GM18498 (cell line): ENCODE measurements around the gene LRMDA.

ENCODE experiments used
- ATAC-seq: cut with Tn5 transposase; IDR thresholded peaks from one replicate; pipeline ENCODE4 v1.9.1; 2021; ENCODE audit warnings: mild to moderate bottlenecking, moderate library complexity; ENCODE audit not compliant: unreplicated experiment

The LRMDA gene

DNA sequence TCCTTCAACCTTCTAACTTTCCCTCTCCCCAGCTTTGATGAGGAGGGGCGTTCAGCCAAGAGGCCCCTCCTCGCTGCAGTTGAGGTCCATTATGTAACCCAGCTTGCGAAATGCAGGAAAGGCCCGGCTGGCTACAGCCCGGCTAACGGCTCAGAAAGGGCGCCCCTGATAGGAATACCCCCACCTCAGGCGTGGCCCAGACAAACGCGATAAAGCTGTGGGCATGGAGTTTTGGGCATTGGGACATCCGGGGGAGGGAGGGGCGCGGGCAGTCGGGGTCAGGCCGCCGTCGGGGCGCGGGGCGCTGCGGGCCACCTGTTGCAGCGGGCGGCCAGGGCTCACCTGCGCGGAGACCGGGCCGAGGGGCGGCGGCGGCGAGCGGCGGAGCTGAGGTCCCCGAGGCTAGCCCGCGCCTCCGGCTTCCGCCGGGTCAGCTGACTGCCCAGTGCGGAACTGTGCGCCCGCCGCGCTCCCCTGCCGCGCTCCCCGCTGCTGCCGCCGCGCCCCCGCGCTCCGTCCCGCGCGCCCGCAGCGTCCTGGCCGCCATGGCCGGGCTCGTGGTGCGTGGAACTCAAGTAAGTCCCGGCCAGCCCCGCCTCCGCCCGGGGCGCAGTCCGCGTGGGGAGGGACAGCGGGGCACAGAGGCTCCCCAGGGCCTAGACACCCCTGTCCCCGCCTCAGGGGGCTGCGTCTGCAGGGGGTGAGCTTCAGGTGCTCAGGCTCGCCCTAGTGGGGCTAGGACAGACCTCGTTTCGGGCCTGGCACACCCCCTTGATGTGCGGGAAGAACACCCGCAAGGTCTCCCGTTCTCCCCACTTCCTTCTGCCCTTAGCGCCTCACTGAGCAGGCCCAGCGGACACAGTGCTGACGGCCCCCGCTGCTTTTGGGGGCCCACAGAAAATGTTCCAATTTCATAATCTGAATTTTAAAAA is at the start of gene LRMDA:
LRMDA (plus strand) TSS at position 445 of the 932 bp plus-strand sequence.
- peak; percentile 61 for ATAC-seq

DNA sequence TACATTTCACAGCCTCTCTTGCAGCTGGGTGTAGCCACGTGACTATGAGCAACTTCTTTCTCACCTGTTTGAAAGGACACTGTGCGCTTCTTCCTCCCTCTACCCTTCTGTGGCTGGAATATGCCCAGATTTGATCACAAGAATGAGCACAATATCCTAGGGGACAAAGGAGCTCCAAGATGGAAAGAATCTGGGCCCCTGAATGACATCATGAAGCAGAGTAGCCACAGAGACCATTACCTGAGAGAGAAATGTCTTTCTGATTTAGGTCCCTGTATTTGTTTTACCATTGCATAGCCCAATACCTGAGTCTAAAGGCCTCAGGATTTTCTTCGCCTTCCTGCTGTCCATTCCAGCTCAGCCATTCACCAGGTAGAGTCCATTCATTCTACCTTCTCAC is 45.3 kb upstream of the LRMDA start:
- no peak for ATAC-seq

DNA sequence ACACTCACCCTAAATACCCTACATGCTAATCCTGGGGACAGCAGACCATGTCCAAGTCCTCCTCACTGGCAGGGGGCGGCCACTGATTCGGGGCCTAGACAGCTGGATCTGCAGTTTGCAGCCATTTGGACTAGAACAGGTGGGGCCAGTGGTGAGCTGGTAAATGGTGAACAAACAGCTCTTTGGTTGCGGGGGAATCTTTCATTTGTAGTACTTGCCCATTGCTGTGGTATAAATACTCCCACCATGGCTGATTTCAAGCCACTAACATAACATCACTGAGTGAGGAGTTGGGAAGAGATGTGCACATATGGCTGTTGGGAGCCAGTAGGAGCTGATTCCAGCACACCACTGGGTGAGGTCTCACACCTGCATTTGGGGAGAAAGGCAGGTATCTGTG is 43.3 kb upstream of the LRMDA start:
- no peak for ATAC-seq

DNA sequence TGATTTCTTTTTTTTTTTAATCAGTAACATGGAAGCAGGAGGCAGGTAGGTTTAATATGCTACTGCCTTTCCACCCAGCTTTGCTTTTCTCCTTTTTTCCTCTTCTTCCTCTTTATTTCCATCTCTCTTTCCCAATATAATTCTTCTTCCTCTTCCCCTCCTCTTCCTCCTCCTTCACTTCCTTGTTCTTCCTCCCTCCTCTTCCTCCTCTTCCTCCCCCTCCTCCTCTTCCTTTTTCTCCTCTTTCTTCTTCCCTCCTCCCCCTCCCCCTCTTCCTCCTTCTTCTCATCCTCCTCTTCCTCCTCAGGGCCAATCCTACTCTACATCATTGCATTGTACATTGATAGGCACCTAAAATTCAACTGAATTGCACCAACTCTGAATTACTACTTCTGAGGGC is 41.2 kb upstream of the LRMDA start:
- ATAC-seq, result no peak

DNA sequence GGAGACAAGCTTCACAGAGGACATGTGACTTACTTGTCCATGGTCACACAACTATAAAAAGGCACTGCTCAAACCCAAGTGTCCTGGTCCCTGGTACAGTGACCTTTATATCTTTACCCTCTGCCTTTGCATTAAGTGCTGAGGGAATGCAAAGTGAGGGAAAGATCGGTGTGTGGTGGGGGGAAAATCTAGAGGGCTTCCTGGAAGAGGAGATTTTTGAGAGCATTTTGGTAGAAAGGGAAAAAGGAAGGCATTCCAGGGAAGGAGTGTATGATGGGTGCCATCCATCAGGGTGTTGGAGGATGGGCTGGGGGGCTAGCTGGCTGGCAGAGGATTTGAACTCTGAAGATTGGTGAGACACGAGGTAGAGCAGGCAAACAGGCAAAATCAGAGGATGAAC is 39.2 kb upstream of the LRMDA start:
- no peak for ATAC-seq

DNA sequence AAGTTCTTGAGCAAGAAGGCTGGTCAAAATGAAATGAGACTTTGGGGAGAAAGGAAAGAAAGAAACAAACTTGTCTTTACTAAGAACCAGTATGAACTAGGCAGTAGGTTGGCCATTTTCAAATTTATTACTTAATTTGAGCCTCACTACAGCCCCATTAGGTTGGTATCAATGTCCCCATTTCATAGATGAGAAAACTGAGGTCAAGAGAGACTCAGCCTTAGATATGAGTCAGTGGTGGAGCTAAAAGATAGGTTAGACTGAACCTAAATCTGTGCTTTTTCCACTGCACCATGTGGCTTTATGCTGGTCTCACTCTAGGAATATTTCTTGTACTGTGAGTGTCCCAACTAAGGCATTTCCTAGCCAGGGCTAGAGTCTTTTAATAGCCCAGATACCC is 38.7 kb upstream of the LRMDA start:
- no peak for ATAC-seq

DNA sequence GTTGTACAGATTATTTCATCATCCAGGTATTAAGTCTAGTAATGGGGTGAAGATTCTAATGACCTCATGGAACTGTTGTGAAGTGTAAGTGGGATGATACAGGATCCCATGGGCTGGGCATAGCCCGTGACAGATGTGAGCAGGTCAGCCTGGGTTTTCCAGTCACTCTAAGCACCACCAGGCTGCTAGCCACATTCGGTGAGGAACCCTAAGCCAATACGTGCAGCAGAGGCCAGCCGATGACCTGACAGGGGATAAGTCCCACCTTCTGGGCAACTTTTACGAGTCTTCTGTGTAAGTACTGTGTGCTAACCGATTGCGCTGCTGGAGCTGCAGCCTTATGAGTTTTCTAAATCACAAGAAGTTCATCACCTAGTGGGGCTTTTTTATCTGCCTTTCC is 37.2 kb upstream of the LRMDA start:
- ATAC-seq, result no peak

DNA sequence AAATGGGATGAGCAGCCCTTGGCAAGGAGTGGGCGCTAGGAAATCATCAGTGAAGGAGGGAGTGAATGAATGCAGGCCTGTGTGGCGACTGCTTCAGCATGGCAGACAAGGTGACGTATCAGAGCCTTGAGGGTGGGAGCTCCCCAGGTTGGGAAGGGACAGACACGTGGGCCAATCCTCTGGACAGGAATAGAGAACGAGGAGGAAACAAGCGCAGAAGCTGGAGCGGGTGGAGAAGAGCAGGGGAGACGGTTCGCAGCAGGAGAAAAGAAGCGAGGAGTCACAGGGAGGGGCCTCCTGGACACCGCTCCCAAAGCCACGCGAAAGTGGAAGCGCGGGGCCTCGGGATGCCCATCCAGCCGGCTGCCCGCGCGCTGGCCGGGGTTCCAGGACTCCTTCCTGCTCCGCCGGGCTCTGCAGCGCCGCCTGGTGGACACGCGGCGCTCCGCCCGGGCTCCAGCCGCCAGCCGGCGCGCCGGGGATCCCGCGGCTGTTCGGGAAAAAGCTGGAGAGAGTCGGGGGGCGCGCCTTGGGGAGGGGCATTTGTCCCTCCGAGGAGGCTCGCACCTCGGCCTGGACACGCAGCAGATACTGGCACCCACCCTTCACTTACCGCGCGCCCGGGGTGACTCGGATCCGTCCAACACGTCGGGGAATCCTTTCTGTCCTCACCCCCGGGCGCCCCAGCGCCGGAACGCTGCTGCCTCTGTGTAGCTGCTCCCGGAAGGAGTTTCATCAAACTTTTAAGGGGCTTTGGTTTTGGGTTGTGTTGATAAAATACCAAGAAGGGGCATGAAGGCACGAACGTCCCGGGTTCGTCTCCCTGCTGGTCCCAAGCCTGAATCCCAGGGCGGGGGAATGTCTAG is 36.1 kb upstream of the LRMDA start:
- ATAC-seq, result no peak

DNA sequence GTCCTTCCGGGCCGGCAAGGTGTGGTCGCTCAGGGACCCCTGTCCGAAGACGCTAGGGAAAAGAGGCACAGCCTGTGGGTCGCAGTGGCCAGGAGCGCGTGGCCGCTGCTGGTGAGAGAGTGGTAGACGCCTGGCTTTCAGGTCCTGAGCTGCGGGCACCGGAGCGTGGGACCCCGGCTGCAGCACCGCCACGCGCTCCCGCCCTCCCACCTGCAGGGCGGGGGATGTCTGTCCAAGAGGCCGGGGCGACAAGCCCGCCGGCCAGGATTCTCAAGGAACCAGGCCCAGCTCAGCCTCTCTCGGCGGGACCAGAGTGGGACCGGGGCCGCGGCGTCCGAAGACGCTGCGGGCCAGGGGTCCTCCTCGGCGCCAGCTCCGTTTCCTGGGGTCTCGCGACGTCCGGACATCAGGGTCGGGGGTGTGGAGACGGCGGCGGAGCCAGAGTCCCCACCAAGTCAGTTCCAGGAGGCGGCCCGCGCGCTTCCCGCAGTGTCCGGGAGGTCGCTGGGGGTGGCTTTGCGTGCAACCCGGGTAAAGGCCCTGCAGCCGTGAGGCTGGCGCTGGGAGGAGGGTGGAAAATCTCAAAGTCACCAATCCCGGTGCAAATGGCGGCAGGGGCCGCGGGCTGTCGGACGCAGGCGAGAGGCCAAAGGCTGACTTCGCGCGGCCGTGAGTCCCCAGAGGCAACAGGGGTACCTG is 35.3 kb upstream of the LRMDA start:
- ATAC-seq, result no peak

DNA sequence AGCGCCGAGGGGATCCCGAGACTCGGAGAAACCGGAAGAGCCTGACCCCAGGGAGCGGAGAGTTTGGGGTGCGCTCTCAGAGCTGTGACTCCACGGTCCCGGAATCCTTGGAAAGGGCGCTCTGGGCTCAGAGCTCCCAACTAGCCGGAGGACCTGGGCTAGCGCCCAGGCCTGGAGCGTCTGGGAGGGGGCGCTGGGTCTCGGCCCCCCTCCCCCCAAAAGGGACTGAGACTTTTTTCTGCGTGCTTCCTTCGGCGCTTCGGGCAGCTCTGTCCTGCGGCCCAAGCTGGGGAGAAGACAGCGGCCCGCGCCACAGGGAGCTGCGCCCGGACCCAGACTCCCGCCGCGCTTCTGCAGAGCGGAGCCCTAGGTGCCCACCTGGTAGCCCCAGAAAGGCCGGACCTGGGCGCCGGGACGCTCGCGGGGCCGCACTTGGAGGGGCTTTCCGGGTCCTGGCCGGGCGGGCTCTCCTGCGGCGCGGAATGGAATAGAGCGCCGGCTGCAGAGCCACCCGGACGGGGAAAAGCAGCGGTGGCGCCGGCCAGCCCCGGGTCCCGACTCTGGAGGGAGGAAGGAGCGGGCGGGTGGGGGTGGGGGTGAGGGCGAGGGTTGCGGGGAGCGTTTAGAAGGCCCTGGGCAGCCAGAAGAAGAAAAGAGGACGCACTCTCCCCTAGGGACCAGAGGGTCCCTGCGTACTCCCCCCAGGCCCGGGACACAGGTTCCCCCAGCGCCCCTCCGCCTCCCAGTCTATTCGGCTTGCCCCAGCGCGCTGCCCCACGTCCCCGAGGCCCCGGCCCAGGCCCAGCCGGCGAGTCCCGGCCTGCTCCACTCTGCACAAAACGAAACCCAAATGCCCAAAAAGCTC is 34.6 kb upstream of the LRMDA start:
- ATAC-seq, result no peak

DNA sequence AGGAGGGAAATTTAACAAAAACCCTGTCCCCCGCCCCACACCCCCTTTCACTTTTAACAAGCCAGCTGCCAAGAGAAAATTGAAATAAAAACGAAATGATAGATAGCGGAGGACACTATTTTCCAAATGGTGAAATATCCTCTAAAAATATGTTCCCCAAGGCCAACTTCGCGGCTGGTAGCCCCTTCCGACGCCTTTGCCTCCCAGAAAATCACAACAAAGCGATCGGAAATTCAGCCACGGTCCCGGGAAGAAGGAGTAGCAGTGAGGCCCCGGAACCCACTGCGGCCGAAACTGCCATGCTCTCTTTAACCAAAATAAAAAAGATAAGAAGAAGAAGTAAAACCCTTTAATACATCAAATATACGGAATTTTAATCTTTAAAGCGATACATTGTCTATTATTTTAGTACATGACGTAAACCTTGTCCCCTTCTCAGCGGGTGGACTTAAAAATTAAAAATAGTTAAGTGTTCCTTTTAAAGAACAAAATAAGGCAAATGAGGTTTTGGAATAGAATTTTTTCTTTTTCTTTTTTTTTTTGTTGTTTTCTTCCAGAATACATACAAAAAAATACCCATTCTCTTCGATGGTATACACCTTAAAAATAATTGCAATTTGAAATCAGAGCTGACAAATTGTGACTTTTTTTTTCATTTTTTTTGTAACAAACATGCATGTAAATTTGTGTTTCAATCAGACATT is 33.8 kb upstream of the LRMDA start:
- ATAC-seq, result no peak

DNA sequence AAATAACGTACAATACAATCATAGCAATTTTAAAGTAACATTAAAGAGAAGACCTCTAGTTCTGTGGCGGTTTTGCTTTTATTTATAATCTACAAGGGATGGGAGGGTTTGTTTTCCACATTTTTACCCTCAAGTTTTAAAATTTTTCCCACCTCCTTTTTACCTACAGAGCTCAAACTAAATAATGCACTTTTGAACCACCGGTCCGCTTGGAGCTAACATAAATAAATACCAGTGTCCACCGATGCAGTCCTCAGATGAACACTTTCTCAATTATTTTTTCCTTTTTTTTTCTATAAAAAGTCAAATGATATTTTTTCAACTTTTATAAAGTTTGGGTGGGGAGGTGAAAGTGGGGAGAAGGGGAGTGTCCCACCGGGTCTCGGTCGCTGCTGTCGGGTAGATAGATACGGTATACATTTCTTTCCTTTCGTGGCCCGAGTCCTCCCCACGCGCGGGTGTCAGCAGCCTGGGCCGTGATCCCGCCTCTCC is 33.2 kb upstream of the LRMDA start:
- no peak for ATAC-seq

DNA sequence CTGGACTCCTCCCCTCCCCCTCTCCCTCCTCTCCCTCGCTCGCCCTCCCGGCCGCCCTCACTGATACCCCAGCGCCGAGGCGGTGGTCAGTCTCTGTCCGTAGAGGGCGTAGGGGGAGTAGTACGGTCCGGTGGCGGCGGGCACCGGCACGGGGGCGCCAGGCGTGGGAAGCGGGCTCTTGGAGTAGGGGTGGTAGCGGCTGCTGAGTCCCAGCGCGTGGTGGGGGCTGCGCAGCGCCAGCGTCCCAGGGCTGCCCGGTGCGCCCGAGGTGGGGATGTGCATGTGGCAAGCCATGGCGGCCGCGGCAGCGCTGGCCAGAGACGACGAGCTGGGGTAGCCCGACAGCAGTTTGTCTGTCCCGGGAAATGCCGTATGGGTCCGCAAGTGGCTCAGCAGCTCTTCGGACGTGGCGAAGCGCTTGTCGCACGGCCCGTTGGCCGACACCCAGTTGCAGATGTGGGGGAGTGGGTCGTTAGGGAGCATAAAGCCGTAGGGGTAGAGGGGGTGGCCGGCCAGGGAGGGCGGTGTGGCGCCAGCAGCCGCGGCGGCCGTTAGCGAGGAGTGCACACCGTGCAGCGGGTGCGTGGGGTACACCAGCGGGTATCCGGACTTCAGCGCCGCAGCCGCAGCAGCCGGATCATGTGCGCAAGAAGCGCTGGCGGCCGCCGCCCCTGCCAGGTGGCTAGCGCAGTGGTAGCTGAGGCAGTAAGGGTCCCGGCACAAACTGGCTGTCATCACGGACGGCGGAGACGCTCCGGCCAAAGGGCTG is 32.5 kb upstream of the LRMDA start:
- ATAC-seq, result no peak

DNA sequence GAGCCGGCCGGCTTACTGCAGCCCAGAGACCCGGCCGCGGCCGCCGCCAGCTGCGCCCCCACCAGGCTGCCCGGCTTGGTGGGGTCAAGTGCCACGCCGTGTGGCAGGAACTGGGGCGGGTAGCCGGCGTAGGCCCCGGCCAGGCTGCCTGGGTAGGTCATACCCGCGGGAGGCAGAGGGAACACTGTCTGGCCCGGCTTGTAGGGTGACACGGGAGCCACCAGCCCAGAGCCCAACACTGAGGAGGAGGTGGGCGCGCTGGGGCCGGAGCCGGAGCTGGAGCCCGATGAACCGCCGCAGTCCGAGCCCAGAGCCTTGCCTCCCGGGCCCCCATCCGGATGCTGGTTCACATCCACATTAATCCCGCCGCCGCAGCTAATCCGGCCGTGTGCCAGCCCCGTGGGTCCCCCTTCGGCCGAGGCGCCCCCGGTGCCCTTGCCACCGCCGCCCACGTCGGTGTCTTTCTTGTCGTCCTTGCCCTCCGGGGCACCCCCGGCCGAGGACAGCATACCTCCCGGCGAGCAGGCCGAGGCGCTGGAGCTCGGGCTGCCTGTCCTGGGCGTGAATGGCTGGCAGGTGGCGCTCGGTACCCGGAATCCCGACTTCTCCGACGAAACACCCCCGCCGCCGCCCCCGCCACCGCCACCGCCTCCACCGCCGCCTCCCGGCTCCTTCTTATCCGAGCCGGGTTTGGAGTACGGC is 31.8 kb upstream of the LRMDA start:
- no peak for ATAC-seq

DNA sequence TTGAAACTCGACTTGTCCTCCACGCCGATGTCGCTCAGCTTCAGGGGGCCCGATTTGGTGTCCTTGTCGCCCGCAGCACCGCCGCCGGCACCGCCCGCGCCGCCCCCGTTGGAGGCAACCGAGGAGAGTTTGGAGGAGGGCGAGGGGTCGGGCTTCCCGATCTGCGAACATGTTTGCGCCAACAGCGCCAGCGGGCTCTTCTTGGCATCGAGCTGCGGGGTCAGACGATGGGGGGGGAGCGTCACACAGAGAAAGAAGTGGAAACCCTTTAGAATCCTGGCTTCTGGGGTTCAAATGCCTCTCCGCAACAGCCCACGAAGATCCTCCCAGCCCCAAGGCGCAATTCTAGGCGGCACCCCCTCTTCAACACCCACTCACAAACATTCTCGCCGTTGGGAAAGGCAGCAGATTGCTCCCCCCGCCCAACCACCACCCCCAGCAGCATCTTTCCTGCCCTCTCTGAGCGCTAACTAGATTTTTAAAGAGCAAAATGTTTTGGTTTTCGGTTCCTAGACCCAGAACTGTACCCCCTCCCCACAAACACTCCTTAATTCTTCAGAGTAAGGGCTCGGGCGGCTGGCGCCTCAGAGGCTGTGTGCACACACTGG is 31.2 kb upstream of the LRMDA start:
- no peak for ATAC-seq

DNA sequence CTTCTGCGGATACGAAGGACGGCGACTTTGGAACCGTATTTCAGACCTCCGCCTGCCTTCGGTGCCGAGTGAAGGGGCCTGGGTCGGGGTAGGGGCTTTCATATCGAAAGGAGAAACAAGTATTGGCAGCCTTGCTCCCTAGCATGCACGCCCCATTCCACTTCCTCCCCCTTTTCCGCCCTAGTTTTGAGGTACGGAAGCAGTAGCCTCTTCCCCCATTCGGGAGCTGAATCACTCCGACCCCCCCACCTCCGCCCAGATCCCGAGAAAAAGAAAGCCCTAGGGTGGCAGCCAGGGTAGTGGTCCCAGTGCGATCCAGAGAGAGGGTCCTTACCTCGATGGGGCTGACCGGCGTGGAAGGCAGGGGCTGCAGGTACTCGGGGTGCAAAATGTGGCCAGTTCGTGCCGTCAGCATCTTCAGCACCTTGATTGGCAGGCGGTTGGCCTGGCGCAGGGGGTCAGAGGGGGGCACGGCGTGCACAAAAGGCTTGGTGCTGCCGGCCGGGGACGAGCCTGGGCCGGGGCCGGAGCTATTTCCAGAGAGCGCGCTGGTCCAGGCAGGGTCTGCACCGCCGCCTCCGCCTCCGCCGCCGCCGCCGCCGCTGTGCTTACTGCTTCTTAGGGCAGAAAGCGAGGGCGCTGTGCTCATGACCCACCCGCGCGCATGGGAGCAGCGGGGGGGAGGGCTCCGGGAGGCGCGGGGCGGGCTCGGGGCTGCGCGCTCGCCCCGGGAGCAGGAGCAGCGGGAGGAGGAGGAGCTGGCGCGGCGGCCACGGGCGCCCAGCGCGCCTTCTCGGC is 30.5 kb upstream of the LRMDA start:
- peak; percentile 27 for ATAC-seq
